NCI-H1436 (cell line): ENCODE results near the gene PALLD.
"Not testable (repeated sequence)": the region's sequence is repeated elsewhere in the genome, so short reads cannot be mapped to it uniquely, and the experiment has no call there.

ENCODE experiments used
- DNase-seq: peaks from one replicate; lab custom pipeline; 2025; lab: John Stamatoyannopoulos, UW

PALLD gene

DNA sequence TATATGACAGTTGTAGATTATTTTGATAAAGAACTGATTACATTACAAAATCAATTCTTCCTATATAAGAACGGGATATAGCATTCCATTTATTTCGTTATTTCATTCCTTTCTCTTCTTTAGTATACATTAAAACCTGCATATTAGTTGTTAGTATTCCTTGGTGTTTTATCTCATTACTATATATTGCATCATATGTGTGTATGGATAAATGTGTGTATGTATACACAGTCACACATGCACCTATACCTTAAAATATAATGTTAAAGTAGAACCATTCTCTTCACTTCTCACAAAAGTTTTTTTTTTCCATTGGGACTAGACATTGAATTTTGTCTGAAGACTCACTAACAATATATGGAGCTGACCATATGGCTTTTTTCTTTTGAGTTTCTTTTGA, 5.3 kb upstream of the PALLD start:
- DNase-seq, result no peak

DNA sequence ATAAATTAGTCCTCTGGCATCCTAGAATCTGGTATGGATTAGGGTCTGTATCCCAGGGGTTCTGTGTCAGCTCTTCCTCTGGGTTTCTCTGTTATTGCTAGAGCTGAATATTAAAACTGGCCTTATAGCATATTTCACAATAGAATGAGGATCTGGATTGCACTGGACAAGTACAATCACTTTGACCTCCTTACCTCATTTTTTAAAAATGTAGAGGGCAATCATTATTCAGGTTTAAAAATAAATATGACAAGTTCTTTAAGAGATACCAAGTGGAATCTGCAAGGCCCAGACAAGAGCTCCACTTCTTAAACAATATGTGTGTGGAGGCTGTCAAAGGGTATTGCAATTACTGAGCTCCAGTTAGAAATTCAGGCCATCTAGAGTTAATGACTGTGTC, 1.4 kb downstream of the PALLD start:
- DNase-seq, result no peak

DNA sequence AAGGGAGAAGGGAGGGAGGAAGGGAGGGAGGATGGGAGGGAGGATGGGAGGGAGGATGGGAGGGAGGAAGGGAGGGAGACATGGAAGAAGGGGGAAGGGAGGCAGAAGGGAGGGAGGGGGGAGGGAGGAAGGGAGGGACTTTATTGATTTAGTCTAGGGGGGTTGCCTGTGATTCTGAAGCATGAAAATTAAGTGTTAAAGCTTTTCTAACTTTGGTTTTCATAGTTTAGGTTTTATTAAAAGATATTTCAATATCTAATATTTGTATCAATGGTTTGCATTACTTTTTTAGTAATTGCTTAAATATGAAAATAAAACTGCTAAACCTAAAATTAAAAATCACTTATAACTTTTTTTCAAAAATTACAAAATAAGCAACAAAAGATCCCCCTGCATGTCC, 2.4 kb downstream of the PALLD start:
- no peak for DNase-seq

DNA sequence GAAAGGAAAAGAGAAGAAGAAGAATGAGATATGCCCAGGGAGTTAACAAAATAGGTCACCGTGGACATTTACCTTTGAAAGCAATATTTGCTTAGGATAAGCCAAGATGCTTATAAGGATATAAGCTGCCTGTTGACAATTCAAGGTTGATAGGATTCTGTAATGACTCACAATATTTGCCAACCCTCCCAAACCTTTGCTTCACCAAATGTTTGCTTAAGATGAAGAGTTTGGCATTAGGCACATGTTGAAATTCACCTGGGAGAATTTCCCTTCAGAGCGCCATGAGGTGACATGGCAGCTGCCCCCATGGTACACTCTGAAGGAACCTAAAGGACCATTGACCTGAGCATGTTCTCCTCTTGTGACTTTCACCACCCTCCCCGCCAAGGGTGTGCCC, 4.6 kb downstream of the PALLD start:
- DNase-seq, result no peak

DNA sequence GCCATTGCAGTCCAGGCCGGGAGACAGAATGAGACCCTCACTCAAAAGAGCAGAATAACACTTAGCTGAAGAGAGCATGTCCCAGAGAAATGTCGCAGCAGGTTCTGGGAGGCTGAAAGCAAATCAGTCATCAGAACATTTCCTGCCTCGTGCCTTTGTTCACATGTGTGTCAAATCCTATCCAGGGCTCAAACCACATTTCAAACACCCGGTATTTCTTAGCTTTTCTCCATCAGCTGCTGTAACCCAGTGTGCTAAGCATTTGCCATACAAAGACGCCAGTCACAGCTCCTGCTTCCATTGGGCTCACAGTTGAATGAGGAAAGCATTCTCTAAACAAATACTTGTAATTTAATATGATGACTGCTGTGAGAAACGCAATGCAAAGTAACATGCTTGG, 6.0 kb downstream of the PALLD start:
- DNase-seq, result no peak

DNA sequence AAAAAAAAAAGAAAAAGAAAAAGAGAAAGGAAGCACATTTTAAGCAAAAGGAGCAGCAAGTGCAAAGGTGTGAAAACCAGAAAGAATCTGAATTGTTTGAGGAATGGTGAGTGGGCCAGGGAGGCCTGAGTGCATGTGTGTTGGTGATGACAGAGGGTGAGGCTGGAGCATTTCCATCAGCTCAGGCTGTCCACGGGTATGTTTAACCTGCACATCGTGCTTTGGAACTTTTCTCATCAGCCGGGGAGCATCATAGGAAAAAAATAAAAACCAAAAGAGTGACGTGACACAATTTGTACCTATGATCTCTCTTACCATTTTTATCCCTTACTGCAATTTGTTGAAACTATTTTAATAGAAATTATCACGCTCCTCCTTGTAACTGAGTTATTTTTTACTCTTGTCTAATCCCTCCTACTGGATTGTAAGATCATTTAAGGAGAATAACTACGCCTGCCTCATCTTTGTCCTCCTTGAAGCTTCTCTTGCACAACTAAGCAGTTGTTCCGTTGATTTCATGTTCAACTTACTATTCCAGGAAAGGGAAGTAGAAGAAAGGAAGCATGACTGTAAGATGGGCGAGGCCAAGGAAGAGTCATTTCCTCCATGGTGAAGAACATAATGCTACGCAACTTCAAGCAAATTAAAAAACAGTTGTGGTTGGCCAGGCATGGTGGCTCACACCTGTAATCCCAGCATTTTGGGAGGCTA, 7.0 kb downstream of the PALLD start:
- no peak for DNase-seq

DNA sequence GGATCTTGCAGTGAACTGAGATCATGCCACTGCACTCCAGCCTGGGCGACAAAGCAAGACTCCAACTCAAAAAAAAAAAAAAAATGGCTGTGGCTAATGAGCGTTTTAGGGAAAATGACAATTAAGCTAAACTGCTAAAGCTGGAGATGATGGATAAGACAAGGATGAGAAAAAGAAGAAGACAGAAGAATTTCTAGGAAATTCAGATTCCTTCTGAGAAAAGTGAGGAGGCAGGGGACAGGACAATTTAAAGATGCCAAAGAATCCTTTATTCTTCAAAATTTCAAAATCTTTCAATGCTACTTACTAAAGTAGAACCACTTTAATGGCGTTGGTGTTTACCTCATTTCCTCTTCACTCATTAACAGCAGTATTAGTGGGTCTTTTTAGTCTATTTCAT, 7.7 kb downstream of the PALLD start:
- DNase-seq, result no peak

DNA sequence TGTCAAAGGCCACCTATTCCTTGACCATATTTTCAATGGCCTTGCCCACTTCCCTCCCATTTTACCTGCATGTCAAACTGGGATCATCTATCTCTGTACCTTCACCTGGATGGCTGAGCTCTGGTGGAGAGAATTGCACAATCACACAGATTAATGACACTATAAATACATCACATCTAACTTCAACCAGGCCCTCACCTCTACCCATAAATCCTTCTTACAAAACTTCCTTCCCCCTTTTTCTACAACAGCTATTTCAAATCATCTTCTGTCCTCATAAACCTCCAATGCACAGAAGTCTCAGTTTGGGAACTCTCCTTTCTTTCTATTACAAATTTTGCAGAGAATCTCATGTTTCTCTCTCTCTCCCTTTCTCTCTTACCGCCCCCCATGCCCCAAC, 9.2 kb downstream of the PALLD start:
- DNase-seq, result no peak

DNA sequence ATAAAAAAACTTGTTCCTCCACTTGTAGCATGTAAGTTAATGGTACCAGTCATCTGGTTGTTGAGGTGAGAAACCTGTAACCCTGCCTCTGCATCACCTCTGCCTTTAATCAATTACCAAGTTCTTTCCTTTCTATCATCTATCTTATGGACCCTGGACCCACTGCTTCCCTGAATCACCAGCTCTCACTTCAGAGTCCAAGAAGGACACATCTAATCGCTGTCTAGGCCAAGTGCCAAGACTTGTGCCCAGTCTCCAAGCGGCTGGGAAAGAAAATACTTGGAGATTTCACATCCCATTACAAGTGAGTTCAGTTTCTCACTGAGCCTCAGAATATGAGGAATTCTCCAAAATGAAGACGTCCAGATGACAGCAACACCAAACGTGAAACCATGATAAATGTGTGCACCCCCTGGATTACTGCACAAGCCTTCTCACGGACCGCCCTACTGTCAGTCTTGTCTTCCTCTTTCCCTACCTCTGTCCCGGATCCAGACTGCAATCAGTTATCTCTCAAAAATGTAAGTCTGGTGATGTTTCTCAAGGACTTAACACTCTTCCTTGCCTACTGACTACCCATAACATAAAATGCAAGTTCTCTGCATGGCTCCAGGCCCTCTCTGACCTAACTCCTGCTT, 10.4 kb downstream of the PALLD start:
- no peak for DNase-seq

DNA sequence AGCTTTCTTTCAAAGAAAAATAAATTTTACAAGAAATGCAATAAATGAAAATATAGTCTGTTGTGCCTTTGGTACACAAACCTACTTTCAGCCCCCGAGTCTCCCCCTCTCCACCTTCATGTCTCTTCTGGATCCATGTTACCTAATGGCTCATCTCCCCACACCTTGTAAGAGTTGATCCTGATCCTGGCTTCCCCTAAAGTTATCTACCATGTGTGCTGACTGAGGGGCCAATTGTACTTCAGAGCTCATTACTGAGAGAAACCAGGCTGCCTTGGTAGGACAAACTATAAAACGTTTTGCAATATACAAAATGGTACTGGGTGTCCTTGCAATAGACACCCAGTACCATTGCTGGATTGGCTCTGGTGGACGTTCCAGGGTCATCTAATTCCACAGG, 11.8 kb downstream of the PALLD start:
- DNase-seq, result no peak

DNA sequence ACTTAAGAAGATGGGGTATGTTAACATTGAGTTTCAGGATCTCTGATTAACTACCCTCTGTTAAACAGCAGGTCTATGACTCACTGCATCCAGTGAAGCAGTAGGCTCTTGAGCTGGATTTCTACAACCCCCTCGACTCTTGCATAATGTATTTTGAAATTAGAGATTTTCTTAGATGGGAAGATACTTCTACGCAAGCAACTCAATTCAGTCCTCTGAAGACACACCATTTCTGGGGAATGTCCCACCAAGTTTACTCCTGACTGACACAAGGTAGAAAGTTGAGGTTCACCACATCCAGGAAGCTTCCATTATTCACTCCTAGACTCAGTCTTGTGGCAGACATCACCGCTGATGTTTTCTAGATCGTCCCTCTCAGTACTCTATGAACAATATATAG, 12.9 kb downstream of the PALLD start:
- no peak for DNase-seq

DNA sequence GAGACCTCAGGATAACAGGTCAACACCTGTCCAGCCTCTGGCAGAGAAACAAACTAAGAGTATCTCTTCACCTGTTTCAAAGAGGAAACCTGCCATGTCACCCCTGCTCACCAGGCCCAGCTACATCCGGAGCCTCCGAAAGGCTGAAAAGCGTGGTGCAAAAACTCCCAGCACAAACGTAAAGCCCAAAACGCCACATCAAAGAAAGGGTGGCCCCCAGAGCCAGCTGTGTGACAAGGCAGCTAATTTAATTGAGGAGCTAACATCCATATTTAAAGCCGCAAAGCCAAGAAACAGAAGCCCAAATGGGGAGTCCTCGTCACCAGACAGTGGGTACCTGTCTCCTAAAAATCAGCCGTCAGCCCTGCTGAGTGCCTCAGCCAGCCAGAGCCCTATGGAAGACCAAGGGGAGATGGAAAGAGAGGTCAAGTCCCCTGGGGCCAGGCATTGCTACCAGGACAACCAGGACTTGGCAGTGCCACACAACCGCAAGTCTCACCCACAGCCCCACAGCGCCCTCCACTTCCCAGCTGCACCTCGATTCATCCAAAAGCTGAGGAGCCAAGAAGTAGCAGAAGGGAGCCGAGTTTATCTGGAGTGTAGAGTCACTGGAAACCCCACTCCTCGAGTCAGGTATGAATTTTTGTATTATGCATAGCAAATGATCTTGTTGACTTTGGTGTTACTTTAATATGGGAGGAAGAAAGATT, 15.1 kb downstream of the PALLD start:
- no peak for DNase-seq

DNA sequence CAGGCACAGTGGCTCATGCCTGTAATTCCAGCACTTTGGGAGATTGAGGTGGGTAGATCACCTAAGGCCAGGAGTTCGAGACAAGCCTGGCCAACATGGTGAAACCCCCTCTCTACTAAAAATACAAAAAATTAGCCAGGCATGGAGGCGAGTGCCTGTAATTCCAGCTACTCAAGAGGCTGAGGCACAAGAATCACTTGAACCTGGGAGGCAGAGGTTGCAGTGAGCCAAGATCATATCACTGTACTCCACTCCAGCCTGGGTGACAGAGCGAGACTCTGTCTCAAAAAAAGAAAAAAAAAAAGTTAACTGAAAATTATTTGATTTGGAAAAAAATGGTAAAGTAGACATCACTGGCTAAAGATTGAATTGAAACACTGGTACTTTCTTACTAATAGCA, 17.0 kb downstream of the PALLD start:
- DNase-seq, result not testable (repeated sequence)

DNA sequence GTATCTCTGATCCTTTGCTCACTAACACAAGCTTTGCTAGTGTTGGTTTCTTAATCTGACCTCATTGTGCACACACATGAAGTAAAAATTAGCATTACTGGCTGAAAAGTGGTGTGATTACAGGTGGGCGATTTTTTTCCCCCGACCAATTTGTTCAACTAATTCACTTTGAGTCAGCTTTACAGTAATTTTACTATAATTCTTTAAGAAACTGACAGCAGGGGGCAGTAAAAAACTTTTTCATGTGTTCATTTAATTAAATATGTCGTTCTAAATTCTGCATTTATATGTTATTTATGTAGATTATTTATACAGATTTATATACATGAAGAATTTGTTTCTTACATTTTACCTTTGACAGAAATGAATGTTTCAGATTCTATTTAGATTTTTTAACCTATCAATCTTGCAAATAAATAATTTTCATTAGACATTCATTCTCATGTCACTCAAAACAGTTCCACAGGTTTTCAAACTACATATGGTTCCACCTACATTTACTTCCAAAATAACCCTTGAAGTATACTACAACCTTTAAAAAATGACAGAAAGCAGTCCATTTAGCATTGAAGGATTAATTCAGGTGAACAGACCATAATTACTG, 17.5 kb downstream of the PALLD start:
- DNase-seq, result peak; percentile 17

DNA sequence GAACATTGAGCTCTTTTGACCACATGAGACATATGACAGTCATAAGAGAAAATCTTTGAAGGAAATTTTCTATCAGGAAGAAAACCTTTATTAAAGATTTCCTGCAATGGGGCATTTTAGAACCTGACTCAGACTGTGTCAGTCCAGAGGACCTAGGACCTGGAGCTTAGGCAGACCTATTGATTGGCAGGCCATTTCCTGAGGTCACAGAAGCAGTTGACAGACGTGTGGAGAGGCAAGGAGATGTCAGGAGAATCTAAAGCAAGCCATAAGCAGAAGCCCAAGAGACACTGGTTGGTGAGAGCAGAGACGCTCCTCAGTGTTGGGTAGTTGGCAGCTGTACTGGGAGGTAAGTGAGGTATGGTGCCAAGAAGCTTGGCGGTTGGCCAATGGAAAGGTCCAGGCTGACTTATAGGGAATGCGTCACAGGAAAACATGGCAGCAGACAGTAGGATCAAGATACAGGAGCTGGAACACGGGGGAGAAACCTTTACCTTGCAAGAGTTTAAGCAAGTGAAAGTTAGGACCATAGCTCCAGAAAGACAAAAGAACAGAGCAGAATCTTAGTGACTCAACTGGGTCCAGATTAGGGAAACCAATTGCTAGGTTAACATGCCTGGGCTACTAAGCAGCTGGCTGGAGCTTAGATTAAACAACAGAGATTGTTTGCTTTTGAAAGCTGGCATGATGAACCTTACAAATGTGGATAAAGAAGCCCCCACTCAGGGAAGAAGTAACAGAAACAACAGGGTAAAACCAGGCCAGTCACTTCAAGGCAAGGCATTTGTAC, 18.6 kb downstream of the PALLD start:
- no peak for DNase-seq

DNA sequence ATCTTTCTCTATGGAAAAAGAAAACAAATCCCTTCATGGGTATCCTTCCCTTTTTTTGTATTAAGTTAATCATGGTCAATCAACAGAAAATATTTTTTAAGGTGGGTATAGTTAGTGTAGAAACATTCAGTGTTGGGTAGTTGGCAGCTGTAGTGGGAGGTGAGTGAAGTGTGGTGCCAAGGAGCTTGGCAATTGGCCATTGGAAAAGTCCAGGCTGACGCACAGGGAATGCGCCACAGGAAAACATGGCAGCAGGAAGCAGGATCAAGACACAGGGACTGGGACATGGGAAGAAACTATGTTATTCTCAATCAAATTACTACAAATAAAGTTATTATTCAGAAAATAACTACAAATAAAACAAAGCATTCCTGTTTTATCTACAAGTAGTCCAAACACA, 20.0 kb downstream of the PALLD start:
- DNase-seq, result no peak

DNA sequence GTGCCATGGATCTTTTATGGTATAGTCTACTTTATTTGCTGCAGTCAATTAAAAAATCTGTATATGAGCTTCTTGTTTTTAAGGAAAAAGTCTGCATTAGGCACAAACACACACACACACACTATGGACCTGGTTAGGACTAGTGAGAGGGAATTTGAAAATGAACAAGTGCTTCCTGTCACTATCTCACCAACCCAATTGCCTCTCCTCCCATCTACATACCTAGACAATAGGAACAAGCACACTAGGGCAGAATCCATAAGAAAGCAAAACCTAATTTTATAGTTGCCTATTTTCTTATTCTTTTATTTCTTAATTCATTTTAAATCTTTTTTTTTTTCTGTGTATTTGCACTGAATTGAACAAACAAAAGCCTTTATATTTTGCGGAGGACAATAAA, 22.7 kb downstream of the PALLD start:
- no peak for DNase-seq

DNA sequence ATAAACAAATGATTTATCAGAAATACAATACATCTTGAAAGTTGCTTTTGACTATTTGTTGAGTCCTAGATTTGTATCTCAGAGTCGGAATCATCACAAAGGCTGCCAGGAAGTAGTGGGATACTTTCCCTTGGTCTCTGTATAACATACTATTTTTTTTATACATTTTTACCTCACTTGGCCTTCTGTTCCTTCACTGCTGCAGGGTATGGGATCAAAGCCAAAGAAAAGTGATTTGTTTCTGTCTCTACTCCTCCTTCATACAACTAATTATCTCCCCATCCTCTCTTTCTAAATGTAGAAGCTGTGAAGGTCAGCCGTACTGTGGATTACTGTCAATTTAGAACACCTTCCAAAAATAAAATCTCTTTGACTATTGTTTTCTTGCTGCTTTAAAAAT, 24.9 kb downstream of the PALLD start:
- no peak for DNase-seq

DNA sequence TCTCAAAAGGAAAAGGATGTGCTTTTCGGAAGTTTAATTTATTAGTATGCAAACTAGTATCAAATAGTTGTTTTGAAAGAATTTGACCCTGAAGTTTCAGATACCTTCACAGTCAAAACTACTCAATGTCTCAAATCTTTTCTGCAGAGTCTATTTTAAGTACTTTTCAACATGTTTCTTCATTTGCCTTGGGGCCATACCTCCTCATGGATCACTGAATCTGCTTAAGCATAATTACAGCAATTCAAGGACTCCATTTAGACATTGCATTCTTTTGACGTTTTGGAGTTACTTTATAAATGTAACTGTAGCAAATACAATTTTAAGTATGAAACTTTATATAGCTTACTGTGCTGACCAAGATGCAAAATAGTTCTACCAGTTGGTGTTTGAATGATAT, 25.5 kb downstream of the PALLD start:
- DNase-seq, result no peak

DNA sequence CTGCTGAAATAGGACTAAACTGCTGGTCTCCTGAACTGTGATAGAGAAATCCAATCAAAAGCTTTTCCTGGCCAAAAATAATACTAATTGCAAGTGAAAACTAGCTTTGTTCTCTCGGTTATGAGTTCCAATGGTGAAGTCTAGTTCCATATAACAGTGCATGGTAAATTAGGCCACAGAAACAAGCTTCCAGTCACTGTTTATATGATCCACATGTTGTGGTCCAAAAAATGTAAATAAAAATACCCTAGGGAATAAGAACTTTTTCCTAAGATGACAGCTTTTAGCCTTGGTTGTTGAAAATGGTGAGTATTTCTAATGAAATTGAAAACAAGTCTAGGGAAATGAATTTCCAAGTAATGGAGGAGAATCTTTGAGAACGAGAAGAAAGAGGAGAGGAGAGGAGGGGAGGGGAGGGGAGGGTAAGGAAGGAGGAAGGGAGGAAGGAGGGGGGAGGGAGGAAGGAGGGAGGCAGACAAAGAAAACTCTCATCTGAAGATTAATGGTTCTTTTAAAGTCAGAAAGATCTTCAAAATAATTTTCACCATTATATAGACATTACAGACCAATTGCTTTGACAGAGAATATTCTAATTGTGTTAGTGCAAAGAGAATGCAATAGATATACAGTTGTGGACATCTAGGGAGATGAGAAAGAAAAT, 26.1 kb downstream of the PALLD start:
- no peak for DNase-seq

DNA sequence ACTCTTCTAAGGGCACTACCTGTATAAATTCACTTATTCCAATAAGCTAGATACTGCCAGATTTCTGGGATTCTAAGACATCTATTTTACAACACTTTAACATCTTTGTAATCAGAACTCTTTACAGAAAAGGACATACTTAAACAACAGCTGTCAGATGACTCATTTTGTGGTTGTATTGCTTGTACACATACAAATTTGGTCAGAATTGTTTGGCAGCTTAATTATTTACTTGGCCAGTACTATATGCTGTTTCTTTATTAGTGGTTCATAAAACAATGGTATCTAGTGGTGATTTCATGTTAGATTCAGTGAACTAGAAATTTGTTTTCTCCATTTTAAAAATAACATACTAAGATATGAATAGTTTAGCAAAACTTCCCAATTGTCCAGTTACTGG, 27.2 kb downstream of the PALLD start:
- DNase-seq, result no peak

DNA sequence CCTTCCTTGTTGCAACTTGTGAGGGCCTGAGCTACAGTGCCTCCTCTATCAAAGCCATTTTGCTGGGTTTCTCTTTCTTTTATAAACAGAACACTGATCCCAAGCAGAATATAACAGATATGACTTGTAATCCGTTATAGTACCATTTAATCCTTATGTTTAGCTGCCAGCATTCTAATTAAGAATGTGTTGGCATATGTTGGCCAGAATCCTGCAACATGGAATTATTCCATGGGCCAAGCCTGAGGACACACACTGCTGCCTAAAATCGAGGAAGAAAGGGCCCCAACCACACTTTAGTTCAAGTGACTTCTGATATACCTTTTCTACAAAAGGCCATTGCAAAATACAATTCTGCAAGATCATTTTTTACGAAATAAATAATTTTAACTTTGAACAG, 28.0 kb downstream of the PALLD start:
- no peak for DNase-seq
